ENCODE data around the gene OAS2.
A peak's percentile ranks its signal among the peaks of the same experiment; 100 is the strongest.

Gene OAS2

GRCh38 chr12:113002676-113003075, 24.4 kb downstream of the OAS2 start:
- H3K36me3 Mint-ChIP-seq = peaks cover 49% of the 10 kb centered on the region

DNA sequence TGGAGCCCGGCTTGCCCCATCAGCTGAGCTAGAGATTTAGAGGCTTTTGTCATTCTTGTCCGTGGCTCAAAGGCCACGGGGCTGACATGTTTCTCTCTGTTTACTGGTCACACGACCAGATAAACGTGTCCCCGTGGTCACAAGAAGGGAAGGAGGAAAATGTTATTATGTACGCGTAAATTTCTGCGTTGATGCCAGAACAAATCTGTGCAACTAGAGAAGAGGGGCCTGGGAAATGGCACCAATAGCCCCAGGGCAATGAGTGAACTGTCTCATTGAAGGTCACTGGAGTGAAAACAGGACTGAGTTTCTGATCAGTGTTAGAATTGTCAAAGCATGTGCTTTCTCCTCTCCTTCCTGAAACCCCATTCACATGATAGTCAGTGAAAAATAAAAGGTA, 25.3 kb downstream of the OAS2 start:
- Mint-ChIP-seq H3K27ac (peak overlapping the region; percentile 50), H3K4me1 (peaks cover 16% of the 10 kb centered on the region), H3K9me3 (no peaks in the 10 kb centered on the region), H3K36me3 (peaks cover 51% of the 10 kb centered on the region), H3K4me3 (no peak overlapping the region), H3K27me3 (no peaks in the 10 kb centered on the region)
- no peak for DNase-seq (ENCODE audit: low spot score in 2 of 2)
- ATAC-seq (ENCODE audit: low read depth) = no peak

More at GRCh38 chr12:113002676-113003075, 24.4 kb downstream of the OAS2 start:
- Mint-ChIP-seq H3K4me3 (no peak overlapping the region), H3K27ac (no peak overlapping the region), H3K4me1 (peaks cover 20% of the 10 kb centered on the region), H3K9me3 (no peaks in the 10 kb centered on the region), H3K27me3 (no peaks in the 10 kb centered on the region)
- DNase-seq (ENCODE audit: low spot score in 2 of 2) = no peak
- ATAC-seq (ENCODE audit: low read depth) = no peak

DNA sequence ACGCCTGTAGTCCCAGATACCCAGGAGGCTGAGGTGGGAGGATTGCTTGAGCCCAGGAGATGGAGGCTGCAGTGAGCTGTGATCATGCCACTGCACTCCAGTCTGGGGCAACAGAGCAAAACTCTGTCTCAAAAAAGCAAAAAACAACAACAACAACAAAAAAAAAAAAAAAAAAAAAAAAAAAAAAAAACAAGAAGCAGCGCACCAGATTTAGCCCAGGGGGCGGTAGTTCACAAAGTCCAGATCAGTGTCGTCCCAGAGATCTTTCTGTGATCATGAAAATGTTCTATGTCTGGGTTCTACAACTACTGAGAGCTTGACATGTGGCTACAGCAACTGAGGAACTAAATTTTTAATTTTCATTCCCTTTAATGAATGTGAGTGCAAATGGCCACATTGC, 27.4 kb downstream of the OAS2 start:
- no peak for ATAC-seq (ENCODE audit: low read depth)
- no peak for DNase-seq (ENCODE audit: low spot score in 2 of 2)
- H3K4me1 Mint-ChIP-seq = no peaks in the 10 kb centered on the region
- H3K9me3 Mint-ChIP-seq = peaks cover 3% of the 10 kb centered on the region
- no peaks in the 10 kb centered on the region for H3K27me3 Mint-ChIP-seq
- no peak overlapping the region for H3K27ac Mint-ChIP-seq
- H3K4me3 Mint-ChIP-seq = no peak overlapping the region
- peaks cover 59% of the 10 kb centered on the region for H3K36me3 Mint-ChIP-seq

- H3K27ac Mint-ChIP-seq = no peak overlapping the region
- no peaks in the 10 kb centered on the region for H3K27me3 Mint-ChIP-seq
- H3K4me3 Mint-ChIP-seq = no peak overlapping the region
- H3K36me3 Mint-ChIP-seq = peaks cover 63% of the 10 kb centered on the region
- DNase-seq (ENCODE audit: low spot score in 2 of 2) = no peak
- no peaks in the 10 kb centered on the region for H3K4me1 Mint-ChIP-seq
- no peak for ATAC-seq (ENCODE audit: low read depth)
- peaks cover 6% of the 10 kb centered on the region for H3K9me3 Mint-ChIP-seq
These were observed 27.9 kb downstream of the OAS2 start for GRCh38 chr12:113006206-113006605.

- ATAC-seq (ENCODE audit: low read depth) = no peak
- no peaks in the 10 kb centered on the region for H3K27me3 Mint-ChIP-seq
- no peak overlapping the region for H3K27ac Mint-ChIP-seq
- peaks cover 63% of the 10 kb centered on the region for H3K36me3 Mint-ChIP-seq
- H3K4me1 Mint-ChIP-seq = no peaks in the 10 kb centered on the region
- no peak for DNase-seq (ENCODE audit: low spot score in 2 of 2)
- peaks cover 7% of the 10 kb centered on the region for H3K9me3 Mint-ChIP-seq
- no peak overlapping the region for H3K4me3 Mint-ChIP-seq
These were observed 28.3 kb downstream of the OAS2 start for GRCh38 chr12:113006641-113007040.

- no peaks in the 10 kb centered on the region for H3K27me3 Mint-ChIP-seq
- no peaks in the 10 kb centered on the region for H3K4me1 Mint-ChIP-seq
- DNase-seq (ENCODE audit: low spot score in 2 of 2) = no peak
- H3K4me3 Mint-ChIP-seq = no peak overlapping the region
- H3K36me3 Mint-ChIP-seq = peaks cover 68% of the 10 kb centered on the region
- no peak for ATAC-seq (ENCODE audit: low read depth)
- peaks cover 9% of the 10 kb centered on the region for H3K9me3 Mint-ChIP-seq
- H3K27ac Mint-ChIP-seq = no peak overlapping the region
These were observed 28.8 kb downstream of the OAS2 start for GRCh38 chr12:113007166-113007565.

DNA sequence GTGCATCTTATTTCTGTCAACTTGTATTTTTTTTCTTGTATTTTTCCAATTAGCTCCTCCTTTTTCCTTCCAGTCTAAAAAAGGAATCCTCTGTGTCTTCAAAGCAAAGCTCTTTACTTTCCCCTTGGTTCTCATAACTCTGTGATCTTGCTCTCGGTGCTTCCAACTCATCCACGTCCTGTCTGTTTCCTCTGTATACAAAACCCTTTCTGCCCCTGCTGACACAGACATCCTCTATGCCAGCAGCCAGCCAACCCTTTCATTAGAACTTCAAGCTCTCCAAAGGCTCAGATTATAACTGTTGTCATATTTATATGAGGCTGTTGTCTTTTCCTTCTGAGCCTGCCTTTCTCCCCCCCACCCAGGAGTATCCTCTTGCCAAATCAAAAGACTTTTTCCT, 32.4 kb downstream of the OAS2 start:
- Mint-ChIP-seq H3K27ac (no peak overlapping the region), H3K36me3 (peaks cover 49% of the 10 kb centered on the region), H3K4me3 (no peak overlapping the region), H3K27me3 (no peaks in the 10 kb centered on the region), H3K4me1 (no peaks in the 10 kb centered on the region), H3K9me3 (peaks cover 9% of the 10 kb centered on the region)
- no peak for ATAC-seq (ENCODE audit: low read depth)
- no peak for DNase-seq (ENCODE audit: low spot score in 2 of 2)

DNA sequence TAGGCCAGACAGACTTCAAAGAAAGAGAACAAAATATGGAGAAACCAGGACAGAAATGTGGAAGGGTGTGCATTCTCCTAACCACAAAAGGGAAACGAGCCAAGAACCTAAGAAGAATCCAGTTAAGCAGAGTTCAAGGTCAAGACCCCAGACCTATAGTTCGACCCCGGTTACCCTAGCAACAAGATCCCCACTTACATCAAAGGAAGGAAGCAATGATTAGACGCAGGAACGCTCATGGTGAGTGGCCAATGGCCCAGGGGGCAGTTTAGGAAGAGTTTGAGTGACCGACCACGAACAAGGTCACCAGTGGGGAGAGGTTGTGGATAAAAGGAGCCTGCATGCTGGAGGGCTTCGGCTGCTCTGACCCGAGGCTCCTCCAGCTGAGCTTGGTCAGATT, 36.2 kb downstream of the OAS2 start:
- Mint-ChIP-seq H3K27me3 (no peaks in the 10 kb centered on the region), H3K9me3 (peaks cover 9% of the 10 kb centered on the region), H3K4me3 (no peak overlapping the region), H3K27ac (no peak overlapping the region), H3K4me1 (no peaks in the 10 kb centered on the region), H3K36me3 (peaks cover 24% of the 10 kb centered on the region)
- DNase-seq (ENCODE audit: low spot score in 2 of 2) (no peak), ATAC-seq (ENCODE audit: low read depth) (no peak)

GRCh38 chr12:113016796-113017195, 38.5 kb downstream of the OAS2 start:
- H3K9me3 Mint-ChIP-seq = peaks cover under 1% of the 10 kb centered on the region
- ATAC-seq (ENCODE audit: low read depth) = no peak
- H3K4me3 Mint-ChIP-seq = no peak overlapping the region
- DNase-seq (ENCODE audit: low spot score in 2 of 2) = no peak
- H3K4me1 Mint-ChIP-seq = no peaks in the 10 kb centered on the region
- peaks cover 3% of the 10 kb centered on the region for H3K36me3 Mint-ChIP-seq
- H3K27ac Mint-ChIP-seq = no peak overlapping the region
- peaks cover 3% of the 10 kb centered on the region for H3K27me3 Mint-ChIP-seq

- peaks cover 3% of the 10 kb centered on the region for H3K27me3 Mint-ChIP-seq
- no peak for DNase-seq (ENCODE audit: low spot score in 2 of 2)
- H3K27ac Mint-ChIP-seq = no peak overlapping the region
- no peak overlapping the region for H3K4me3 Mint-ChIP-seq
- H3K36me3 Mint-ChIP-seq = no peaks in the 10 kb centered on the region
- ATAC-seq (ENCODE audit: low read depth) = no peak
- H3K9me3 Mint-ChIP-seq = no peaks in the 10 kb centered on the region
- H3K4me1 Mint-ChIP-seq = no peaks in the 10 kb centered on the region
These were observed 40.7 kb downstream of the OAS2 start for GRCh38 chr12:113019025-113019424.

GRCh38 chr12:113021500-113021899, 43.2 kb downstream of the OAS2 start:
- H3K4me3 Mint-ChIP-seq = no peak overlapping the region

GRCh38 chr12:113022563-113023297, 44.4 kb downstream of the OAS2 start:
- H3K4me3 Mint-ChIP-seq = no peak overlapping the region
- no peak for DNase-seq (ENCODE audit: low spot score in 2 of 2)
- H3K9me3 Mint-ChIP-seq = no peaks in the 10 kb centered on the region
- peaks cover 2% of the 10 kb centered on the region for H3K36me3 Mint-ChIP-seq
- no peak overlapping the region for H3K27ac Mint-ChIP-seq
- H3K4me1 Mint-ChIP-seq = peaks cover 2% of the 10 kb centered on the region
- H3K27me3 Mint-ChIP-seq = peaks cover 3% of the 10 kb centered on the region
- ATAC-seq (ENCODE audit: low read depth) = no peak

More at GRCh38 chr12:113021500-113021899, 43.2 kb downstream of the OAS2 start:
- Mint-ChIP-seq H3K36me3 (peaks cover 2% of the 10 kb centered on the region), H3K27me3 (peaks cover 3% of the 10 kb centered on the region), H3K4me1 (peaks cover 2% of the 10 kb centered on the region), H3K9me3 (no peaks in the 10 kb centered on the region), H3K27ac (no peak overlapping the region)
- DNase-seq (ENCODE audit: low spot score in 2 of 2) (no peak), ATAC-seq (ENCODE audit: low read depth) (no peak)

DNA sequence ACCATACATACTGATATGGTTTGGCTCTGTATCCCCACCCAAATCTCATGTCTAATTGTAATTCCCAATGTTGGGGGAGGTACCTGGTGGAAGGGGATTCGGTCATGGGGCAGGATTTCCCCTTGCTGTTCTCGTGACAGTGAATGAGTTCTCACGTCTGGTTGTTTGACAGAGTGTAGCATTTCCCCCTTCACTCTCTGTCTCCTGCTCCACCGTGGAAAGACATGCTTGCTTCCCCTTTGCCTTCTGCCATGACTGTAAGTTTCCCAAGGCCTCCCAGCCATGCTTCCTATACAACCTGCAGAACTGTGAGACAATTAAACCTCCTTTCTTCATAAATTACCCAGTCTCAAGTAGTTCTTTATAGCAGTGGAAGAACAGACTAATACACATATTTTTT, 49.4 kb downstream of the OAS2 start:
- Mint-ChIP-seq H3K27me3 (peaks cover 1% of the 10 kb centered on the region), H3K9me3 (no peaks in the 10 kb centered on the region), H3K4me3 (no peak overlapping the region), H3K27ac (no peak overlapping the region), H3K4me1 (peaks cover 6% of the 10 kb centered on the region), H3K36me3 (peaks cover 2% of the 10 kb centered on the region)
- DNase-seq (ENCODE audit: low spot score in 2 of 2) = no peak
- no peak for ATAC-seq (ENCODE audit: low read depth)

- peak overlapping the region; percentile 0 for H3K4me3 Mint-ChIP-seq
- no peaks in the 10 kb centered on the region for H3K9me3 Mint-ChIP-seq
- H3K4me1 Mint-ChIP-seq = peaks cover 3% of the 10 kb centered on the region
- no peaks in the 10 kb centered on the region for H3K36me3 Mint-ChIP-seq
- ATAC-seq (ENCODE audit: low read depth) = peak; percentile 72
- no peak overlapping the region for H3K27ac Mint-ChIP-seq
- DNase-seq (ENCODE audit: low spot score in 2 of 2) = peak in 1 of 2 donors; percentile 22
- H3K27me3 Mint-ChIP-seq = peaks cover 4% of the 10 kb centered on the region
These were observed 52.7 kb downstream of the OAS2 start for GRCh38 chr12:113030875-113031525.

Data from memory B cell (primary cell).